Adrenal gland (tissue), 5 donors: ENCODE data around the gene MAP3K12.

Experiments
- CTCF ChIP-seq, 6 experiments: fragments of 450-650 bp in 4 of 6; fragments of 200-600 bp in 2 of 6; sonication (generic) in 1 of 6; IDR thresholded peaks; 1 replicate in 5 of 6; 2 replicates in 1 of 6; pipeline versions ENCODE4 v1.5.1 to v1.8.0; 2016 to 2021; ENCODE audit warnings: antibody characterized with exemption in 6 of 6, mild to moderate bottlenecking in 2 of 6, moderate library complexity in 1 of 6
- POLR2A ChIP-seq, 2 donors: fragments of 450-650 bp; IDR thresholded peaks; one replicate each; pipeline ENCODE4 v1.6.1; 2017; ENCODE audit warnings: antibody characterized with exemption in 2 of 2, mild to moderate bottlenecking in 2 of 2, moderate library complexity in 1 of 2
- donor health status: DM: no; HTN: no; CAD: no.

- TF ChIP-seq POLR2A (IDR thresholded peaks at IDR 0.05) (no peak), CTCF (IDR thresholded peaks at IDR 0.05) (no peak)
These were observed 3.1 kb upstream of the MAP3K12 start for GRCh38 chr12:53502331-53502730.
